ENCODE data around the gene BORCS6. TPM values are rescaled to one million over a fixed set of nuclear protein-coding genes. Genes with fewer than 3 reads are reported as not detected.

BORCS6 gene
- total RNA-seq, 1 experiment from 2014 or later: 9.9 TPM

GRCh38 chr17:8155996-8156245 lies 34.1 kb downstream of the BORCS6 start:
- H3K4me3 ChIP-seq (ENCODE audit: insufficient read depth, low read depth, low read length): peak overlapping the region; percentile 64
- H3K27me3 ChIP-seq (ENCODE audit: control insufficient read depth, insufficient read depth, low read length): no peaks in the 10 kb centered on the region
- no peak for DNase-seq
- peaks cover 6% of the 10 kb centered on the region for H3K36me3 ChIP-seq (replicated peaks; ENCODE audit: control insufficient read depth, insufficient read depth, low read length)

GRCh38 chr17:8155231-8155995 lies 34.6 kb downstream of the BORCS6 start:
- H3K36me3 ChIP-seq (replicated peaks; ENCODE audit: control insufficient read depth, insufficient read depth, low read length): peaks cover 4% of the 10 kb centered on the region
- no peaks in the 10 kb centered on the region for H3K27me3 ChIP-seq (ENCODE audit: control insufficient read depth, insufficient read depth, low read length)
- DNase-seq: no peak
- H3K4me3 ChIP-seq (ENCODE audit: insufficient read depth, low read depth, low read length): peak overlapping the region; percentile 64

- Histone ChIP-seq H3K27me3 (ENCODE audit: control insufficient read depth, insufficient read depth, low read length) (no peaks in the 10 kb centered on the region), H3K4me3 (ENCODE audit: insufficient read depth, low read depth, low read length) (peak overlapping the region; percentile 37), H3K36me3 (replicated peaks; ENCODE audit: control insufficient read depth, insufficient read depth, low read length) (peaks cover 4% of the 10 kb centered on the region)
- DNase-seq: no peak
Measured at GRCh38 chr17:8154608-8155155, 35.3 kb downstream of the BORCS6 start.

GRCh38 chr17:8153957-8154607 lies 35.9 kb downstream of the BORCS6 start:
- peak; percentile 94 for DNase-seq
- Histone ChIP-seq H3K27me3 (ENCODE audit: control insufficient read depth, insufficient read depth, low read length) (no peaks in the 10 kb centered on the region), H3K36me3 (replicated peaks; ENCODE audit: control insufficient read depth, insufficient read depth, low read length) (peaks cover 8% of the 10 kb centered on the region), H3K4me3 (ENCODE audit: insufficient read depth, low read depth, low read length) (peak overlapping the region; percentile 37)

GRCh38 chr17:8153525-8153956 lies 36.4 kb downstream of the BORCS6 start:
- peak; percentile 47 for DNase-seq
- Histone ChIP-seq H3K27me3 (ENCODE audit: control insufficient read depth, insufficient read depth, low read length) (no peaks in the 10 kb centered on the region), H3K4me3 (ENCODE audit: insufficient read depth, low read depth, low read length) (no peak overlapping the region), H3K36me3 (replicated peaks; ENCODE audit: control insufficient read depth, insufficient read depth, low read length) (peaks cover 8% of the 10 kb centered on the region)

GRCh38 chr17:8153031-8153451 lies 36.9 kb downstream of the BORCS6 start:
- Histone ChIP-seq H3K27me3 (ENCODE audit: control insufficient read depth, insufficient read depth, low read length) (no peaks in the 10 kb centered on the region), H3K4me3 (ENCODE audit: insufficient read depth, low read depth, low read length) (no peak overlapping the region), H3K36me3 (replicated peaks; ENCODE audit: control insufficient read depth, insufficient read depth, low read length) (peaks cover 10% of the 10 kb centered on the region)
- DNase-seq: peak; percentile 22

- DNase-seq: peak; percentile 99
- H3K27me3 ChIP-seq (ENCODE audit: control insufficient read depth, insufficient read depth, low read length): no peaks in the 10 kb centered on the region
- peaks cover 11% of the 10 kb centered on the region for H3K36me3 ChIP-seq (replicated peaks; ENCODE audit: control insufficient read depth, insufficient read depth, low read length)
- peak within 1 kb of the TSS; percentile 89 for H3K4me3 ChIP-seq (ENCODE audit: insufficient read depth, low read depth, low read length)
Measured at GRCh38 chr17:8152112-8152775, 37.7 kb downstream of the BORCS6 start, which contains the start of gene PER1. PER1 (minus strand) TSS chr17:8152404; CDS start chr17:8150706, 1,698 bp downstream.

DNA sequence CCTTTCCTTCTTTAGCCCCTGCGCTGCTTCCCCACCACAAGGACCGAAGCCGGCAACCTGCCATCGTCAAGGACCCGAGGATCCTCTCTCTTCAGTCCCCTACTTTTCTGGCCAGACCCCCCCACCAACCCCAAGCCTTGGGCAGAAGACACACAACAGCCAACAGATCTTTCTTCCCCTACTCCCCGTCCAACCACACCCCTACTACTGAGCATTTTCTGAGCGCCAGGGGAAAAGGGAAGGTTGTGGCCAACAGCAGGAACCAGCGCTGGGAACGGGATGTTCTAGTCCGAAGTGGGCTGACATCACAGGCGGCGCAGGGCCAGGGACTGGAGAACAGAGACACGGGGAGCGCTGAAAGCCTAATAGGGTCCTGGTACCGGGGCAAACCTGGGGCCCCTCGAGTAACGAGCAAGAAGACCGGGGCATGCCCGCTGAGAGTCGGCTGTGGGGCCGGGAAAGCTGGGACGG lies 38.3 kb downstream of the BORCS6 start:
- peaks cover 13% of the 10 kb centered on the region for H3K36me3 ChIP-seq (replicated peaks; ENCODE audit: control insufficient read depth, insufficient read depth, low read length)
- no peaks in the 10 kb centered on the region for H3K27me3 ChIP-seq (ENCODE audit: control insufficient read depth, insufficient read depth, low read length)
- peak overlapping the region; percentile 89 for H3K4me3 ChIP-seq (ENCODE audit: insufficient read depth, low read depth, low read length)
- no peak for DNase-seq

DNA sequence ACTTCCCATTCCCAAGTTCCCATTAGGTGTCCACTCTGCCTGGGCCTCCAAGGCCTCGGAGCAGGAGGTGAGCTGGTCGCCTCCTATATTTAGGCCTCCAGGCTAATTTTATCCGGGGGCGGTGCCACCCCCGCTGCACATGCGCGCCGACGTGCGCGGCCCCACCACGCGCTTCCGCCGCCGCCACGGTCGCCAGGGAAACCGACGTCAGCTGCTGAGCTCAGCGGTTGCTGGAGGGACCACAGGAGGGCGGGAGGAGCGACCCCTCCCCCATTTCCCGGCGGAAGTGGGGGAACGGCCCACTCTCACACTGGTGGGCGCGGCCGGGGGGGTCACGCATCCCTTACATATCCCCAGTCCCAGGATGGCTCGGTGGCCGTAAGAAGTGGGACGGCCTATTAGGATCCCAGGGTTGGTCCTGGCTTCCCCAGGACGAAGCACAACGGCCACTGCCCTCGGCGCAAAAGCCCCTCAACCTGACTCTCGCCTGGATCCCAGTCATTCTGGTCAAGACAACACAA lies 38.8 kb downstream of the BORCS6 start:
- peak; percentile 93 for DNase-seq
- H3K4me3 ChIP-seq (ENCODE audit: insufficient read depth, low read depth, low read length): peak overlapping the region; percentile 89
- no peaks in the 10 kb centered on the region for H3K27me3 ChIP-seq (ENCODE audit: control insufficient read depth, insufficient read depth, low read length)
- H3K36me3 ChIP-seq (replicated peaks; ENCODE audit: control insufficient read depth, insufficient read depth, low read length): peaks cover 17% of the 10 kb centered on the region

DNA sequence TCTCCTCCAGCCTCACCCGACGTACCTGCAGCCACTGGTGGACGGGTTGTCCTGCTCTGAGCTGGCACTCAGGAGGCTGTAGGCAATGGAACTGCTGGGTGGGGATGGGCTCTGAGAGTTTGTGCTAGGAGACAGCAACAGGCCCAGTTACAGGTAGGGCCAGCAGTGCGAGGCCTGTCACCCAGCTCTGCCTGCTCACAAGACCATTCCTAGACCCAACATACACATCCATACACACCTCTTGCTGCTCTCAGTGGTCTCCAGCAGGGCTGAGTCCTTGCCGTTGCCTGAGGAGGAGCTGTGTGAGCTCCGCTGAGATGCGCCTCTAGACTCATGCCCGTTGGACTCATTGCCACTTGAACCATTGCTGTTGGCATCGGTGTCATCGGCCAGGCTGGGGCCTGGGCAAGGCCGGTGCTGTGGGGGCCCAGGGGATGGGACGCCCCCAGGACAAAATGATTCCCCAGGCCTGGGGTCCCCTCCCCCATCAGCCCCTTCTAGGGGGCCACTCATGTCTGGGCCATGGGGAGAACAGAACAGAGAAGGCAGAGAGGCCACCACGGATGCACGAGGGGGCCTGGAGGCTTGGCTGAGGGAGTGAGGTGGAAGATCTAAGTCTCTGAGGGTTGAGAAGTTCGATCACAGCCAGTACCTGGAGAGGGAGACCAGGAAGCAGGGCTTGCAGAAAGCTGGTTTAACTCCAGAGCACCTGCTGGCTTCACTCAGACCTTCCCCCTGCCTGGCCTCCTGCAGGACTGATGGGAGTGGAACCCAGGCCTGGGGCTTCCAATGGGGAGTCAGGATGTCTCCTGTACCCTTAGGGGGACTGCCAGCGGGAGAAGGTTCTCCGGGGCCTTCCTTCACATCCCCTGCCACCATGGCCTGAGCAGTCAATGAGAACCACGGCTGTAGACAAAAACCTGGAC lies 39.5 kb downstream of the BORCS6 start:
- peak; percentile 28 for DNase-seq
- Histone ChIP-seq H3K4me3 (ENCODE audit: insufficient read depth, low read depth, low read length) (peak overlapping the region; percentile 89), H3K27me3 (ENCODE audit: control insufficient read depth, insufficient read depth, low read length) (no peaks in the 10 kb centered on the region), H3K36me3 (replicated peaks; ENCODE audit: control insufficient read depth, insufficient read depth, low read length) (peaks cover 22% of the 10 kb centered on the region)

GRCh38 chr17:8149419-8150193 lies 40.4 kb downstream of the BORCS6 start:
- no peak overlapping the region for H3K4me3 ChIP-seq (ENCODE audit: insufficient read depth, low read depth, low read length)
- H3K36me3 ChIP-seq (replicated peaks; ENCODE audit: control insufficient read depth, insufficient read depth, low read length): peaks cover 22% of the 10 kb centered on the region
- DNase-seq: peak; percentile 31
- H3K27me3 ChIP-seq (ENCODE audit: control insufficient read depth, insufficient read depth, low read length): no peaks in the 10 kb centered on the region

DNA sequence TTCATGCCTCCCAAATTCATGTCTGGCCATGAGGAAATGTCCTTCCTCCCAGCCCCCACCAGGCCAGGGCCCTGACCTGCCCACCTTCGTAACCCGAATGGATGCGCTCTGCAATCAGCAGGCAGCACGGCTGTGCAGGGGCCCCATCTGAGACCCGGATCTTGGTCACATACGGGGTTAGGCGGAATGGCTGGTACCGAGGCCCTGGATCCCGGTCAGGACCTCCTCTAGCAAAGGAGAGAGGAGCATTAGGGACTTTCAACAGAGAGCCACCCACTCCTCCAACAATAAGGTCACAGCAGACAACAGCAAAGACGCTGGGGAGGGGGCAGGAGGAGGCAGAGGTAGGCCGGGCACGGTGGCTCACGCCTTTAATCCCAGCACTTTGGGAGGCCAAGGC lies 41.4 kb downstream of the BORCS6 start:
- Histone ChIP-seq H3K27me3 (ENCODE audit: control insufficient read depth, insufficient read depth, low read length) (no peaks in the 10 kb centered on the region), H3K36me3 (replicated peaks; ENCODE audit: control insufficient read depth, insufficient read depth, low read length) (peaks cover 24% of the 10 kb centered on the region), H3K4me3 (ENCODE audit: insufficient read depth, low read depth, low read length) (no peak overlapping the region)
- DNase-seq: peak; percentile 28

DNA sequence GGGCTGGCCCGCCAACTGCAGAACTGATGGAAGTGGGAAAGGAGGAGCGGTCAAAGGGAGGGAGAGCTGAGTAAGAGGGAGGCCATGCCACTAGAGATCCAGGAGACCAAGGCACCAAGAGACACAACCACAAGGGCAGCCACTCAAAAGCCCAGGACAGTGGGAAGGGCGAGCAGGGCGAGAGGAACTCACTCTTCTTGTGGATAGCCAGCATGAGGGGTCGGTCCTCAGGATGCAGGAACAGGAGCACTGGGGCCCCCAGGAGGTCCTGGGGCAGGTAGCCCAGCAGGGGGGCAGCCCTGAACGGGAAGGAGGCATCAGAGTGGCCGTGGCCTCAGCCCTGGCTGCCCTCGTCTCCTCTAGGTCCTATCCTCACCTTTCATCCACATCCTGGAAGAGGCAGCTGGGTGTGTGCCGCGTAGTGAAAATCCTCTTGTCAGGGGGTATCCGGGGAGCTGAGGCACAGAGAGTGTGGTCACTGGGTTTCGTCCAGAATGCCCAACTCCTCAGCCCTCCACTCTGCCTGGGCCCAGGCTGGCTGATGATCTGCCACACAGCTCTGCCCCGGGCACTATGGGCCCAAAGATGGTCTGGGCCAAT lies 42.1 kb downstream of the BORCS6 start:
- DNase-seq: peak; percentile 45
- no peak overlapping the region for H3K4me3 ChIP-seq (ENCODE audit: insufficient read depth, low read depth, low read length)
- H3K27me3 ChIP-seq (ENCODE audit: control insufficient read depth, insufficient read depth, low read length): no peaks in the 10 kb centered on the region
- peaks cover 24% of the 10 kb centered on the region for H3K36me3 ChIP-seq (replicated peaks; ENCODE audit: control insufficient read depth, insufficient read depth, low read length)
